GM19452 (cell line): ENCODE data around the gene ARHGEF28.

Source experiments
- ATAC-seq: cut with Tn5 transposase; IDR thresholded peaks from one replicate; pipeline ENCODE4 v1.9.1; 2021; ENCODE audit not compliant: unreplicated experiment

The ARHGEF28 gene

DNA sequence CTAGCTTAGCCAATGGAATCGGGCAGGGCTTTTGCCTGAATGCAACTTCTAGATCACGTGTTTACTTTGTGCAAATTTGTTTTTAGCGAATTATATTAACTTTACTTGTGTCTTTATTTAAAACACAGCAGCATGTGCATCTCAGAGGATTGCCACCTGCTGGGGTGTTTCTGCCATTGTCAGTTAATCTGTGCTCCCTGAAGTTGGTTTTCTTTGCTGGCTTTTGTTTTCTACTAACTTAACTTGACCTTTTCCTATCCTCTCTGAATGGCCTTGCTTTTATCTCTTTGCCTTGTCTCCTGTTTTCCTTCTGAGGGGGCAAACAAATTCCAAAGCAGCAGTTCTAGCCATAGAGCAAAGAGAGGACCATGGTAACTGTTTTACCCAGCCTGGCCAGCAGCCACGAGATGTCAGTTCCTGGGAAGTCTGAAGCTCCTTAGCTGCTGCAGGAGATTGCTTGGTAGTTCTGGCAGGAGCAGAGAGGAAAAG lies 67.6 kb downstream of the ARHGEF28 start:
- ATAC-seq, result peak; percentile 18

- ATAC-seq, result peak; percentile 83
Measured at GRCh38 chr5:73694089-73694488, 68.1 kb downstream of the ARHGEF28 start.

DNA sequence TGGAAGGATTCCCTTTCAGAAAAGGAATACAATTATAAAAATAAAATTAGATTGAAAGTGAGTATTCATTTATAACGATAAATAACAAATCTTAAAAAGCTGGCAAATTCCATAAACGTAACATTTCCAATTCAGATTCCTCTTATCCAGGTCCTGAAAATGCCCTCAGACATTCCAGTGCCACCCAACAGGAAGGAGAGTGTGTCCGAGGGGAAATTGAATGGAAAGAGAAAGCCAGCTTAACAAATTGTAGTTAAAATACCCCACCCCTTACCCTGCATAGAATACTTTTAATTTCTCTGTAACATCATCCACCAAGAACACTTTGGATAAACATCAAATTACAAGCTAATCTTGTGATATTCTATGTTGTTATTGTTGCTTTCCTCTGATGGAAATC lies 72.0 kb downstream of the ARHGEF28 start:
- ATAC-seq, result no peak

- ATAC-seq, result no peak
Measured at GRCh38 chr5:73701566-73701965, 75.6 kb downstream of the ARHGEF28 start.

- ATAC-seq, result no peak
Measured at GRCh38 chr5:73702534-73702933, 76.5 kb downstream of the ARHGEF28 start.

DNA sequence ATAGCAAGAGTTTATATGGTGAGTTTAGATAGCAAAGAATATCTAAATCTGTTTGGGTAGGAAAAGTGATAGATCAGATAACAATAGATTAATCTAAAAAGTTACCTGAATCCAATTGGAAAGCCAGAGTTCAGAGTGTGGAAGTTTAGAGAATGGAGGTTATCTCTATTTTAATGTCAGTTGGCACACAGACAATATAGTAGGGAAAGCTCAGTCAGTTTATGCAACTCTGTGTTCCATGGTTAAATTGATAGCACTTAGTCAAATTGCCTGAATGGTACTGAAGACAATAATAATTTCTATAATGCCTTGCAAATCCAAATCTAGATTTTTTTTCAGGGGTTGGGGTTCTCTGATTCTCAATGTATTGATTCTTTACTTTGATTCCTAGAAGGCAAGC lies 77.0 kb downstream of the ARHGEF28 start:
- no peak for ATAC-seq

GRCh38 chr5:73705364-73705763 lies 79.4 kb downstream of the ARHGEF28 start:
- ATAC-seq, result no peak

DNA sequence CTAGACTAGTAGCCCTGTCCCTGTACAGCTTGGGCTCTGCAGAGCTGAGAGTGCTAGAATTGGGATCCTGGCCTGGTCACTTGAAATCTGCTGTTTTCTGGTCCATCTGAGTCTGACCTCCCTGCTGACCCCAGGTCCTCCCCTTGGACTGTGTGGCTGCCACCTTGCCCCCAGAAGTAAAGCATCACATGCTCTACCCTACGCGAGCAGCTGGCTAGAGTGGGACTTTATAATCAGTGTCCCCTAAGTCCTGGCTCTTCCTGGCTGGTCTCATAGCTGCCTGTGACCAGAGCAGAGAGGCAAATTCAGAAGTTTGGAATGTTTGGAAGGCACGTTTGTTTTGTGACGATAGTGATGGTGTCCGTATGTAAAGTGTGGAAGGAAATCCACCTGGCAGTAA lies 81.0 kb downstream of the ARHGEF28 start:
- no peak for ATAC-seq

- no peak for ATAC-seq
Measured at GRCh38 chr5:73709536-73710129, 83.6 kb downstream of the ARHGEF28 start.

DNA sequence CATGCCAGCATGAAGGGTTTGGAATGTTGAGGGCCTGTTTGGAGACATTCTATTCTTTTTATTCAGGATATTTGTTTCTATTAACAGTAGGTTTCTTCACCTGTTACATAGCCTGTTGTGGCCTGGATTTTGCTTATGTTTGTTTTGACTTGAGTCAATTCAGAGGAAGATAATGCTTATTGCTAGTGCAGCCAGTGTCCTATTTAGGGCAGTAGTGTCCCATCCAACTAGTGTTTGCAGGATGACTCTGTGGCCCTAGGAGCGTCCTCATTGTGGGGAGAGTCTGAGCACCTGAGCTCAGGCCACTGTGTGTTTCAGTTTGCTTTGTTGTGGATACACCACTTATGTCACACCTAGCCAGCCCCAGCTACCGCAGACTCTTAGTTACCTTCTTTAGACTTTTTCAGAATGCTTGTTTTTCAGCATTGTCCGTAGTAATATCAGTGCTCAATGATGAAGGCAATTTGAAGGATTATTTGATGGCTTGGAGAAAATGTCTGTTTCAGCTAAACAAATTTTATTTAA lies 90.3 kb downstream of the ARHGEF28 start:
- ATAC-seq, result no peak

GRCh38 chr5:73718762-73719161 lies 92.8 kb downstream of the ARHGEF28 start:
- ATAC-seq, result no peak

GRCh38 chr5:73719632-73720031 lies 93.6 kb downstream of the ARHGEF28 start:
- no peak for ATAC-seq

GRCh38 chr5:73722231-73722630 lies 96.2 kb downstream of the ARHGEF28 start:
- no peak for ATAC-seq

GRCh38 chr5:73726071-73726470 lies 100.1 kb downstream of the ARHGEF28 start:
- no peak for ATAC-seq

- no peak for ATAC-seq
Measured at GRCh38 chr5:73726606-73727231, 100.7 kb downstream of the ARHGEF28 start.

GRCh38 chr5:73727470-73727869 lies 101.5 kb downstream of the ARHGEF28 start:
- no peak for ATAC-seq

- no peak for ATAC-seq
Measured at GRCh38 chr5:73728493-73729273, 102.7 kb downstream of the ARHGEF28 start.

GRCh38 chr5:73729329-73729728 lies 103.3 kb downstream of the ARHGEF28 start:
- no peak for ATAC-seq

DNA sequence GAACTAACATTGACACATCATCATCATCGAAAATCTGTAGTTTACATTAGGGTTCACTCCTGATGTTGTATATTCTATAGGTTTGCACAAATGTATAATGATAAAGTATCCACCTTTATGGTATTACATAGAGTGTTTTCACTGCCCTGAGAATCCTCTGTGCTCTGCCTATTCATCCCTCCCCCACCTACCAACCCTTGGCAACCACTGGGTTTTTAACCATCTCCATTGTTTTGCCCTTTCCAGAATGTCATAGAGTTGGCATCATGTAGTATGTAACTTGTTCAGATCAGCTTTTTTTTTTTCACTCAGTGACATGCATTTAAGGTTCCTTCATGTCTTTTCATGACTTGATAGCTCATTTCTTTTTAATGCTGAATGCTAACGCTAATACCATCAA lies 106.0 kb downstream of the ARHGEF28 start:
- no peak for ATAC-seq

- ATAC-seq, result no peak
Measured at GRCh38 chr5:73733219-73733618, 107.2 kb downstream of the ARHGEF28 start.

DNA sequence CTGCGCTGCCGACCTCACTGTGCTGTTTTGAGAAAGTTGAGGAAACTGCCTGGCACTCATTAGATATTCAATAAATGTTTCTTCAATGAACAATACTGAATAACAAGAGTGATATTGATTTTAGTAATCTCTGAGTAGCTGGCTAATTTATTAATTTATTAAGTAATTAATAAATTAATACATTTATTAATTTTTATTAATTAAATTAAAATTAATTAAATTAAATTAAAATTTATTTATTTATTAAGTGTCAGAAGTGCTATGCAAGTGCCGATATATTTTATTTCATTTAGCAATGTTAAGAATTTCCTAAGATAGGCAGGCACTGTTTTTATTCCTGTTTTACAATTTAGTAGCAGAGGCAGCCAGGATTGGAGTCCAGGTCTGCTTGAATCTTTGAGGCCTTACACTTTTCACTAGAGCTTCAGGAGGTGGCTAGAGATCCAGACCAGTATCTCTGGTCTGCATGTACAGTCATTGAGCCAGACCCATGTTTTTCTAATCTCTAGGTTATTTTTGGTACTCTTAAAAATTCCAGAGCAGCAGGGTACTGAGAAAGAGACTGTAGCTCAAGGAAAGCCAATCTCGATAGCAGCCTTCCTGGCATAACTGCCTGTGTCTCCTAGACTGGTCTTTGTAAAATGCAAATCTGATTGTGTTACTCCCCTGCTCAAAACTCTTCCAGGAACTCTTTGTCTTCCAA lies 109.2 kb downstream of the ARHGEF28 start:
- no peak for ATAC-seq
